IPS-15b (cell line): ENCODE data around the gene PDZD8.

Source experiments
- H3K27me3 ChIP-seq: one replicate; pipeline ENCODE4 v1.6.1; 2013; ENCODE audit warnings: low read length; ENCODE audit not compliant: control insufficient read depth, insufficient read depth
- H3K36me3 ChIP-seq: one replicate; pipeline ENCODE4 v1.6.1; 2013; ENCODE audit warnings: low read length; ENCODE audit not compliant: control insufficient read depth, insufficient read depth
- H3K4me1 ChIP-seq: one replicate; pipeline ENCODE4 v1.6.1; 2013; ENCODE audit warnings: mild to moderate bottlenecking, low read length; ENCODE audit not compliant: control insufficient read depth, insufficient read depth
- H3K4me3 ChIP-seq: one replicate; pipeline ENCODE4 v1.5.1; 2013; ENCODE audit warnings: low read depth, low read length
- H3K9ac ChIP-seq: one replicate; pipeline ENCODE4 v1.6.1; 2013; ENCODE audit warnings: low read depth, mild to moderate bottlenecking, low read length
- H3K9me3 ChIP-seq: one replicate; pipeline ENCODE4 v1.6.1; 2013; ENCODE audit warnings: mild to moderate bottlenecking, low read length; ENCODE audit not compliant: control insufficient read depth, insufficient read depth

The PDZD8 gene

GRCh38 chr10:117386805-117387204 lies 11.6 kb upstream of the PDZD8 start:
- Histone ChIP-seq H3K9me3 (no peaks in the 10 kb centered on the region), H3K36me3 (no peaks in the 10 kb centered on the region), H3K4me1 (no peaks in the 10 kb centered on the region), H3K4me3 (no peak overlapping the region), H3K27me3 (peaks cover 5% of the 10 kb centered on the region), H3K9ac (no peak overlapping the region)

- Histone ChIP-seq H3K27me3 (peaks cover 31% of the 10 kb centered on the region), H3K4me3 (no peak overlapping the region), H3K36me3 (no peaks in the 10 kb centered on the region), H3K9me3 (no peaks in the 10 kb centered on the region), H3K9ac (no peak overlapping the region), H3K4me1 (no peaks in the 10 kb centered on the region)
Observed at GRCh38 chr10:117382861-117383260, 7.6 kb upstream of the PDZD8 start.

- Histone ChIP-seq H3K4me3 (peak overlapping the region; percentile 81), H3K27me3 (peaks cover 37% of the 10 kb centered on the region), H3K9ac (peak overlapping the region; percentile 47), H3K36me3 (no peaks in the 10 kb centered on the region), H3K4me1 (peaks cover 5% of the 10 kb centered on the region), H3K9me3 (no peaks in the 10 kb centered on the region)
Observed at GRCh38 chr10:117374506-117375359, 507 bp downstream of the PDZD8 start.

GRCh38 chr10:117373823-117374505 lies 1.3 kb downstream of the PDZD8 start:
- H3K4me1 ChIP-seq = peaks cover 5% of the 10 kb centered on the region
- peaks cover 31% of the 10 kb centered on the region for H3K27me3 ChIP-seq
- peak overlapping the region; percentile 81 for H3K4me3 ChIP-seq
- no peaks in the 10 kb centered on the region for H3K36me3 ChIP-seq
- peak overlapping the region; percentile 47 for H3K9ac ChIP-seq
- H3K9me3 ChIP-seq = no peaks in the 10 kb centered on the region

GRCh38 chr10:117370205-117370604 lies 5.0 kb downstream of the PDZD8 start:
- peaks cover 7% of the 10 kb centered on the region for H3K27me3 ChIP-seq
- no peaks in the 10 kb centered on the region for H3K9me3 ChIP-seq
- H3K4me1 ChIP-seq = peaks cover 5% of the 10 kb centered on the region
- H3K4me3 ChIP-seq = no peak overlapping the region
- no peaks in the 10 kb centered on the region for H3K36me3 ChIP-seq
- H3K9ac ChIP-seq = no peak overlapping the region

GRCh38 chr10:117367718-117368117 lies 7.5 kb downstream of the PDZD8 start:
- H3K36me3 ChIP-seq = no peaks in the 10 kb centered on the region

GRCh38 chr10:117366741-117367140 lies 8.5 kb downstream of the PDZD8 start:
- H3K27me3 ChIP-seq = no peaks in the 10 kb centered on the region
- H3K36me3 ChIP-seq = no peaks in the 10 kb centered on the region
- no peak overlapping the region for H3K9ac ChIP-seq
- no peak overlapping the region for H3K4me3 ChIP-seq
- peaks cover 8% of the 10 kb centered on the region for H3K4me1 ChIP-seq
- no peaks in the 10 kb centered on the region for H3K9me3 ChIP-seq

More at GRCh38 chr10:117367718-117368117, 7.5 kb downstream of the PDZD8 start:
- Histone ChIP-seq H3K9me3 (no peaks in the 10 kb centered on the region), H3K4me1 (peaks cover 10% of the 10 kb centered on the region), H3K9ac (no peak overlapping the region), H3K27me3 (no peaks in the 10 kb centered on the region), H3K4me3 (no peak overlapping the region)

GRCh38 chr10:117365612-117366011 lies 9.6 kb downstream of the PDZD8 start:
- peaks cover 8% of the 10 kb centered on the region for H3K4me1 ChIP-seq
- H3K9ac ChIP-seq = no peak overlapping the region
- H3K4me3 ChIP-seq = no peak overlapping the region

GRCh38 chr10:117364110-117364960 lies 10.9 kb downstream of the PDZD8 start:
- H3K9me3 ChIP-seq = no peaks in the 10 kb centered on the region
- no peaks in the 10 kb centered on the region for H3K36me3 ChIP-seq
- no peak overlapping the region for H3K4me3 ChIP-seq
- no peaks in the 10 kb centered on the region for H3K27me3 ChIP-seq
- H3K9ac ChIP-seq = no peak overlapping the region
- H3K4me1 ChIP-seq = peaks cover 8% of the 10 kb centered on the region

More at GRCh38 chr10:117365612-117366011, 9.6 kb downstream of the PDZD8 start:
- no peaks in the 10 kb centered on the region for H3K36me3 ChIP-seq
- H3K9me3 ChIP-seq = no peaks in the 10 kb centered on the region
- no peaks in the 10 kb centered on the region for H3K27me3 ChIP-seq

GRCh38 chr10:117363028-117363427 lies 12.2 kb downstream of the PDZD8 start:
- H3K9ac ChIP-seq = no peak overlapping the region
- H3K9me3 ChIP-seq = no peaks in the 10 kb centered on the region
- H3K4me1 ChIP-seq = peaks cover 8% of the 10 kb centered on the region
- H3K4me3 ChIP-seq = no peak overlapping the region
- H3K27me3 ChIP-seq = no peaks in the 10 kb centered on the region
- no peaks in the 10 kb centered on the region for H3K36me3 ChIP-seq

GRCh38 chr10:117362313-117362712 lies 12.9 kb downstream of the PDZD8 start:
- peaks cover 8% of the 10 kb centered on the region for H3K4me1 ChIP-seq

More at GRCh38 chr10:117362313-117362712, 12.9 kb downstream of the PDZD8 start:
- Histone ChIP-seq H3K9me3 (no peaks in the 10 kb centered on the region), H3K4me3 (no peak overlapping the region), H3K9ac (no peak overlapping the region), H3K36me3 (no peaks in the 10 kb centered on the region), H3K27me3 (no peaks in the 10 kb centered on the region)
